Trophoblast cell (in vitro differentiated cells and primary cell): ENCODE data around the gene ADAMTS14.

Experiments used
- DNase-seq, 2 donors: peaks; one replicate each; pipeline ENCODE4 v3.0.0-alpha.2; 2016
- H2AFZ ChIP-seq: 2 replicates; pipeline ENCODE4 v1.6.1; 2013; ENCODE audit warnings: low read length, moderate library complexity, mild to moderate bottlenecking; ENCODE audit not compliant: insufficient read depth, poor library complexity
- H2AK5ac ChIP-seq: 2 replicates; pipeline ENCODE4 v1.6.1; 2013; ENCODE audit warnings: mild to moderate bottlenecking, low read length
- H2BK120ac ChIP-seq: 2 replicates; pipeline ENCODE4 v1.6.1; 2013; ENCODE audit warnings: low read length, mild to moderate bottlenecking, moderate library complexity; ENCODE audit not compliant: insufficient read depth, poor library complexity
- H2BK12ac ChIP-seq: 2 replicates; pipeline ENCODE4 v1.6.1; 2013; ENCODE audit warnings: mild to moderate bottlenecking, low read length, moderate library complexity
- H2BK5ac ChIP-seq: 2 replicates; pipeline ENCODE4 v1.6.1; 2013; ENCODE audit warnings: low read length, low read depth, moderate library complexity, mild to moderate bottlenecking; ENCODE audit not compliant: poor library complexity
- H3K14ac ChIP-seq: 2 replicates; pipeline ENCODE4 v1.6.1; 2013; ENCODE audit warnings: mild to moderate bottlenecking, low read length
- H3K18ac ChIP-seq: 2 replicates; pipeline ENCODE4 v1.6.1; 2013; ENCODE audit warnings: mild to moderate bottlenecking, low read length
- H3K23ac ChIP-seq: 2 replicates; pipeline ENCODE4 v1.6.1; 2013; ENCODE audit warnings: low read length
- H3K27ac ChIP-seq: 2 replicates; pipeline ENCODE4 v1.5.1; 2013; ENCODE audit warnings: low read depth, mild to moderate bottlenecking, inconsistent platforms, low read length, moderate library complexity
- H3K27me3 ChIP-seq: 2 replicates; pipeline ENCODE4 v1.6.1; 2013; ENCODE audit warnings: inconsistent platforms, mild to moderate bottlenecking, low read length, moderate library complexity; ENCODE audit not compliant: insufficient read depth
- H3K36me3 ChIP-seq, 2 experiments: 1 replicate in 1 of 2; 2 replicates in 1 of 2; pipeline ENCODE4 v1.6.1; 2013; ENCODE audit warnings: low read length in 2 of 2, mild to moderate bottlenecking in 2 of 2, moderate library complexity in 1 of 2; ENCODE audit not compliant: insufficient read depth in 2 of 2, control insufficient read depth in 1 of 2
- H3K4ac ChIP-seq: 2 replicates; pipeline ENCODE4 v1.6.1; 2013; ENCODE audit warnings: low read depth, mild to moderate bottlenecking, low read length, moderate library complexity
- H3K4me1 ChIP-seq, 2 experiments: 1 replicate in 1 of 2; 2 replicates in 1 of 2; pipeline ENCODE4 v1.6.1; 2013; ENCODE audit warnings: low read length in 2 of 2, mild to moderate bottlenecking in 2 of 2, moderate library complexity in 1 of 2; ENCODE audit not compliant: insufficient read depth in 2 of 2, control insufficient read depth in 1 of 2
- H3K4me2 ChIP-seq: 2 replicates; pipeline ENCODE4 v1.6.1; 2013; ENCODE audit warnings: inconsistent platforms, mild to moderate bottlenecking, low read length, moderate library complexity
- H3K4me3 ChIP-seq: 2 replicates; pipeline ENCODE4 v1.5.1; 2013; ENCODE audit warnings: mild to moderate bottlenecking, low read depth, low read length, inconsistent platforms
- H3K79me1 ChIP-seq: one replicate; pipeline ENCODE4 v1.6.1; 2013; ENCODE audit warnings: low read length
- H3K79me2 ChIP-seq: 2 replicates; pipeline ENCODE4 v1.6.1; 2013; ENCODE audit warnings: low read length, mild to moderate bottlenecking; ENCODE audit not compliant: control insufficient read depth, insufficient read depth, poor library complexity
- H3K9ac ChIP-seq: 2 replicates; pipeline ENCODE4 v1.6.1; 2013; ENCODE audit warnings: mild to moderate bottlenecking, low read length
- H3K9me3 ChIP-seq: 2 replicates; pipeline ENCODE4 v1.6.1; 2013; ENCODE audit warnings: low read depth, mild to moderate bottlenecking, control low read depth, inconsistent platforms, low read length; ENCODE audit not compliant: insufficient read depth
- H4K12ac ChIP-seq: 2 replicates; pipeline ENCODE4 v1.6.1; 2013; ENCODE audit warnings: low read depth, mild to moderate bottlenecking, low read length, moderate library complexity
- H4K8ac ChIP-seq: 2 replicates; pipeline ENCODE4 v1.6.1; 2013; ENCODE audit warnings: low read depth, mild to moderate bottlenecking, low read length, moderate library complexity
- H4K91ac ChIP-seq: one replicate; pipeline ENCODE4 v1.6.1; 2013; ENCODE audit warnings: low read depth, mild to moderate bottlenecking, low read length, moderate library complexity
- WGBS: extraction: QIAGEN DNeasy Blood & Tissue Kit; methylation state at CpG from one replicate; pipeline ENCODE4 v1.1.7; 2013; ENCODE audit warnings: missing lambda C conversion rate; ENCODE audit not compliant: insufficient read length, insufficient coverage; ENCODE audit errors: extremely low coverage; 5-methylcytosine and 5-hydroxymethylcytosine counted together

Gene ADAMTS14

GRCh38 chr10:70779511-70780369, 107.4 kb downstream of the ADAMTS14 start:
- H4K8ac ChIP-seq: no peak overlapping the region
- H3K4ac ChIP-seq: no peak overlapping the region
- H3K4me3 ChIP-seq: no peak overlapping the region
- H3K79me2 ChIP-seq: no peaks in the 10 kb centered on the region
- no peaks in the 10 kb centered on the region for H3K9me3 ChIP-seq
- H4K91ac ChIP-seq: no peak overlapping the region
- no peaks in the 10 kb centered on the region for H3K79me1 ChIP-seq
- no peak overlapping the region for H2AK5ac ChIP-seq
- H2BK12ac ChIP-seq: no peak overlapping the region
- no peak overlapping the region for H2BK120ac ChIP-seq
- no peaks in the 10 kb centered on the region for H3K4me1 ChIP-seq
- H3K14ac ChIP-seq: no peak overlapping the region
- no peak overlapping the region for H2BK5ac ChIP-seq
- WGBS: no CpG with 5 or more reads among the region's 16 CpGs
- H3K36me3 ChIP-seq: no peaks in the 10 kb centered on the region
- peak; percentile 11 to 12 for DNase-seq
- no peak overlapping the region for H4K12ac ChIP-seq
- H3K23ac ChIP-seq: no peak overlapping the region
- no peak overlapping the region for H3K4me2 ChIP-seq
- no peak overlapping the region for H3K27ac ChIP-seq
- H2AFZ ChIP-seq: no peak overlapping the region
- H3K18ac ChIP-seq: no peak overlapping the region
- no peak overlapping the region for H3K9ac ChIP-seq
- H3K27me3 ChIP-seq: no peaks in the 10 kb centered on the region

GRCh38 chr10:70780370-70780760, 108.1 kb downstream of the ADAMTS14 start:
- H4K91ac ChIP-seq: no peak overlapping the region
- H3K79me2 ChIP-seq: no peaks in the 10 kb centered on the region
- no peak overlapping the region for H2BK12ac ChIP-seq
- H3K9me3 ChIP-seq: peaks cover 2% of the 10 kb centered on the region
- H4K8ac ChIP-seq: no peak overlapping the region
- no peak overlapping the region for H3K23ac ChIP-seq
- WGBS: no CpG with 5 or more reads among the region's 9 CpGs
- no peaks in the 10 kb centered on the region for H3K36me3 ChIP-seq
- no peak overlapping the region for H3K4ac ChIP-seq
- no peak overlapping the region for H3K14ac ChIP-seq
- H3K27ac ChIP-seq: no peak overlapping the region
- no peaks in the 10 kb centered on the region for H3K4me1 ChIP-seq
- H2BK5ac ChIP-seq: no peak overlapping the region
- H3K9ac ChIP-seq: no peak overlapping the region
- H3K79me1 ChIP-seq: no peaks in the 10 kb centered on the region
- no peak overlapping the region for H3K4me2 ChIP-seq
- H3K27me3 ChIP-seq: no peaks in the 10 kb centered on the region
- no peak overlapping the region for H4K12ac ChIP-seq
- H2BK120ac ChIP-seq: no peak overlapping the region
- H3K4me3 ChIP-seq: no peak overlapping the region
- H2AK5ac ChIP-seq: no peak overlapping the region
- no peak overlapping the region for H2AFZ ChIP-seq
- DNase-seq: no peak
- no peak overlapping the region for H3K18ac ChIP-seq

GRCh38 chr10:70780772-70781171, 108.5 kb downstream of the ADAMTS14 start:
- H3K9me3 ChIP-seq: peaks cover 2% of the 10 kb centered on the region
- no peak overlapping the region for H2BK12ac ChIP-seq
- H3K27me3 ChIP-seq: no peaks in the 10 kb centered on the region
- H3K27ac ChIP-seq: no peak overlapping the region
- no peak overlapping the region for H4K8ac ChIP-seq
- no peak for DNase-seq
- no peaks in the 10 kb centered on the region for H3K79me2 ChIP-seq
- H2AK5ac ChIP-seq: no peak overlapping the region
- H3K79me1 ChIP-seq: no peaks in the 10 kb centered on the region
- no peak overlapping the region for H3K9ac ChIP-seq
- H2BK120ac ChIP-seq: no peak overlapping the region
- no peaks in the 10 kb centered on the region for H3K36me3 ChIP-seq
- H2BK5ac ChIP-seq: no peak overlapping the region
- H3K4me2 ChIP-seq: no peak overlapping the region
- H3K18ac ChIP-seq: no peak overlapping the region
- no CpG with 5 or more reads among the region's 4 CpGs for WGBS
- no peak overlapping the region for H3K4ac ChIP-seq
- H3K23ac ChIP-seq: no peak overlapping the region
- H3K4me3 ChIP-seq: no peak overlapping the region
- no peak overlapping the region for H3K14ac ChIP-seq
- no peak overlapping the region for H4K12ac ChIP-seq
- H3K4me1 ChIP-seq: no peaks in the 10 kb centered on the region
- no peak overlapping the region for H4K91ac ChIP-seq
- no peak overlapping the region for H2AFZ ChIP-seq

- Histone ChIP-seq H2BK12ac (no peak overlapping the region), H4K8ac (no peak overlapping the region), H3K4me1 (no peaks in the 10 kb centered on the region), H4K12ac (no peak overlapping the region), H3K9me3 (peaks cover 2% of the 10 kb centered on the region), H3K79me1 (no peaks in the 10 kb centered on the region), H3K23ac (no peak overlapping the region), H3K9ac (no peak overlapping the region), H3K27ac (no peak overlapping the region), H2AK5ac (no peak overlapping the region), H3K4ac (no peak overlapping the region), H2BK5ac (no peak overlapping the region), H3K14ac (no peak overlapping the region), H2AFZ (no peak overlapping the region), H3K18ac (no peak overlapping the region), H3K79me2 (no peaks in the 10 kb centered on the region), H3K36me3 (no peaks in the 10 kb centered on the region), H3K27me3 (no peaks in the 10 kb centered on the region), H3K4me3 (no peak overlapping the region), H3K4me2 (no peak overlapping the region), H2BK120ac (no peak overlapping the region), H4K91ac (no peak overlapping the region)
- DNase-seq: no peak
- no CpG with 5 or more reads among the region's 8 CpGs for WGBS
Measured at GRCh38 chr10:70781461-70782051, 109.2 kb downstream of the ADAMTS14 start.
